A549 (cell line): ENCODE results near the gene SEMA5A. TPM values are rescaled to one million over a fixed set of nuclear protein-coding genes. Genes with fewer than 3 reads are reported as not detected.

Source experiments
- ATAC-seq, 2 experiments: fragments of 200-7000 bp in 1 of 2; fragments of >200 bp in 1 of 2; cut with Nextera tagmentation in 1 of 2; cut with Tn5 transposase in 1 of 2; 3 replicates each; pipeline versions ENCODE4 v1.8.0 to v1.9.1; 2018 to 2020; ENCODE audit warnings: mild to moderate bottlenecking in 1 of 2, moderate library complexity in 1 of 2
- CTCF ChIA-PET: fragments of 300-600 bp; sonication (Branson Sonifier 250); formaldehyde crosslinking; extraction: SDS; loops from one replicate; lab custom pipeline; 2021; ENCODE audit warnings: antibody characterized with exemption, inconsistent platforms; lab: Yijun Ruan, JAX
- POLR2A ChIA-PET: fragments of 350-600 bp; formaldehyde crosslinking; extraction: SDS; loops from one replicate; lab custom pipeline; 2021; ENCODE audit warnings: antibody characterized with exemption, inconsistent platforms; lab: Yijun Ruan, JAX
- DNase-seq, 2 experiments: peaks; one replicate each; pipeline versions ENCODE4 v3.0.0 to v3.0.0-alpha.2; 2011 to 2016; ENCODE audit warnings: low read depth in 1 of 2, low spot score in 1 of 2
- FAIRE-seq: peaks from 2 replicates; lab custom pipeline; 2011; peaks lifted over from hg19 to GRCh38; lab: Jason Lieb, UNC
- H3K27ac ChIP-seq, 2 experiments: fragments of >200 bp; sonication (Bioruptor Twin); formaldehyde crosslinking; 3 replicates each; pipeline ENCODE4 v1.5.1; 2016 to 2017
- H3K4me1 ChIP-seq: fragments of >200 bp; sonication (Bioruptor Twin); formaldehyde crosslinking; 3 replicates; pipeline ENCODE4 v1.6.1; 2016
- H3K4me2 ChIP-seq: fragments of >200 bp; sonication (Bioruptor Twin); formaldehyde crosslinking; 3 replicates; pipeline ENCODE4 v1.6.1; 2016
- H3K4me3 ChIP-seq: fragments of >200 bp; sonication (Bioruptor Twin); formaldehyde crosslinking; 3 replicates; pipeline ENCODE4 v1.5.1; 2016
- H3K9me3 ChIP-seq: fragments of >200 bp; sonication (Bioruptor Twin); formaldehyde crosslinking; 3 replicates; pipeline ENCODE4 v1.6.1; 2016
- BHLHE40 ChIP-seq: IDR thresholded peaks from 2 replicates; pipeline ENCODE4 v1.6.1; 2012; ENCODE audit warnings: low read depth, low read length, inconsistent platforms
- CHD4 ChIP-seq: fragments of 200-600 bp; sonication (generic); IDR thresholded peaks from 2 replicates; pipeline ENCODE4 v1.6.1; 2016; ENCODE audit warnings: antibody characterized with exemption, mild to moderate bottlenecking, borderline replicate concordance
- FOSL2 ChIP-seq, 2 experiments: fragments of 450-650 bp in 1 of 2; fragments of >200 bp in 1 of 2; sonication (Bioruptor Twin) in 1 of 2; formaldehyde crosslinking; IDR thresholded peaks; 2 replicates each; pipeline versions ENCODE4 v1.5.0 to v1.6.1; 2016 to 2020; ENCODE audit warnings: mild to moderate bottlenecking in 1 of 2, moderate library complexity in 1 of 2
- GATA3 ChIP-seq: IDR thresholded peaks from 2 replicates; pipeline ENCODE4 v1.6.1; 2012; ENCODE audit warnings: borderline replicate concordance
- HOXB5 ChIP-seq: fragments of 250-450 bp; sonication (Bioruptor Pico); IDR thresholded peaks from 2 replicates; pipeline ENCODE4 v1.5.0; 2020; ENCODE audit warnings: mild to moderate bottlenecking, moderate library complexity
- KDM1A ChIP-seq: fragments of 200-600 bp; sonication (generic); IDR thresholded peaks from 2 replicates; pipeline ENCODE4 v1.6.1; 2016; ENCODE audit warnings: low read depth, mild to moderate bottlenecking
- KDM5A ChIP-seq: fragments of 200-600 bp; sonication (generic); IDR thresholded peaks from 2 replicates; pipeline ENCODE4 v1.6.1; 2016; ENCODE audit warnings: antibody characterized with exemption, mild to moderate bottlenecking
- MAZ ChIP-seq: fragments of 150-350 bp; IDR thresholded peaks from 2 replicates; pipeline ENCODE4 v1.6.1; 2014; ENCODE audit warnings: antibody characterized with exemption, low read depth, low read length, borderline replicate concordance
- NR3C1 ChIP-seq: fragments of >200 bp; sonication (Bioruptor Twin); formaldehyde crosslinking; IDR thresholded peaks from 3 replicates; pipeline ENCODE4 v1.6.1; 2017
- POLR2A ChIP-seq: IDR thresholded peaks from 2 replicates; pipeline ENCODE4 v1.6.1; 2012; ENCODE audit warnings: mild to moderate bottlenecking, low read length
- POLR2AphosphoS2 ChIP-seq: conservative IDR thresholded peaks from 2 replicates; pipeline ENCODE4 v1.6.1; 2012; ENCODE audit warnings: low read length, improper control_type of control experiment, inconsistent platforms
- RCOR1 ChIP-seq: fragments of 150-350 bp; IDR thresholded peaks from 2 replicates; pipeline ENCODE4 v1.6.1; 2014; ENCODE audit warnings: antibody characterized with exemption, low read length, low read depth
- SMC3 ChIP-seq: fragments of >200 bp; sonication (Bioruptor Twin); formaldehyde crosslinking; IDR thresholded peaks from 3 replicates; pipeline ENCODE4 v1.6.1; 2018; ENCODE audit warnings: inconsistent platforms
- TP53 ChIP-seq: fragments of 250-450 bp; sonication (Bioruptor Pico); IDR thresholded peaks from 2 replicates; pipeline ENCODE4 v1.5.0; 2021; ENCODE audit warnings: mild to moderate bottlenecking, moderate library complexity
- ZFP36 ChIP-seq: fragments of 450-650 bp; IDR thresholded peaks from 2 replicates; pipeline ENCODE4 v1.6.1; 2014; ENCODE audit warnings: borderline replicate concordance; ENCODE audit not compliant: partially characterized antibody
- ZSCAN20 ChIP-seq: fragments of 250-450 bp; sonication (Bioruptor Pico); IDR thresholded peaks from 2 replicates; pipeline ENCODE4 v1.8.0; 2022; ENCODE audit warnings: mild to moderate bottlenecking, moderate library complexity
- WGBS: methylation state at CpG from one replicate; pipeline ENCODE4 v1.1.6; 2017; ENCODE audit errors: missing lambda C conversion rate; 5-methylcytosine and 5-hydroxymethylcytosine counted together
- polyA plus RNA-seq, 4 experiments: library from polyadenylated mRNA; depleted of rRNA in 3 of 4; stranded (reverse); fragments of >200 nt; fragmentation: RNase III in 1 of 4; extraction: RNeasy Plus Mini Kit Qiagen cat#74134 plus additional on column Dnase treatment in 1 of 4; gene quantifications; 2 replicates in 3 of 4; 3 replicates in 1 of 4; pipeline ENCODE4 v1.2.3, GENCODE V29; 2011 to 2017
- TF ChIP-seq, protein P1 (sequence below): fragments of 200-600 bp; sonication (generic); IDR thresholded peaks from 2 replicates; pipeline ENCODE4 v1.6.1; 2016; ENCODE audit warnings: antibody characterized with exemption, mild to moderate bottlenecking, moderate library complexity
- TF ChIP-seq, protein P2 (sequence below): fragments of 250-450 bp; sonication (Bioruptor Pico); IDR thresholded peaks from 2 replicates; pipeline ENCODE4 v1.5.0; 2021; ENCODE audit warnings: mild to moderate bottlenecking, moderate library complexity, borderline replicate concordance
- TF ChIP-seq, protein P3 (sequence below): fragments of >200 bp; sonication (Bioruptor Twin); formaldehyde crosslinking; IDR thresholded peaks from 3 replicates; pipeline ENCODE4 v1.5.1; 2016

SEMA5A gene
- polyA plus RNA-seq, 2 of the 4 experiments (the other 2 are of a cell fraction), result not detected

DNA sequence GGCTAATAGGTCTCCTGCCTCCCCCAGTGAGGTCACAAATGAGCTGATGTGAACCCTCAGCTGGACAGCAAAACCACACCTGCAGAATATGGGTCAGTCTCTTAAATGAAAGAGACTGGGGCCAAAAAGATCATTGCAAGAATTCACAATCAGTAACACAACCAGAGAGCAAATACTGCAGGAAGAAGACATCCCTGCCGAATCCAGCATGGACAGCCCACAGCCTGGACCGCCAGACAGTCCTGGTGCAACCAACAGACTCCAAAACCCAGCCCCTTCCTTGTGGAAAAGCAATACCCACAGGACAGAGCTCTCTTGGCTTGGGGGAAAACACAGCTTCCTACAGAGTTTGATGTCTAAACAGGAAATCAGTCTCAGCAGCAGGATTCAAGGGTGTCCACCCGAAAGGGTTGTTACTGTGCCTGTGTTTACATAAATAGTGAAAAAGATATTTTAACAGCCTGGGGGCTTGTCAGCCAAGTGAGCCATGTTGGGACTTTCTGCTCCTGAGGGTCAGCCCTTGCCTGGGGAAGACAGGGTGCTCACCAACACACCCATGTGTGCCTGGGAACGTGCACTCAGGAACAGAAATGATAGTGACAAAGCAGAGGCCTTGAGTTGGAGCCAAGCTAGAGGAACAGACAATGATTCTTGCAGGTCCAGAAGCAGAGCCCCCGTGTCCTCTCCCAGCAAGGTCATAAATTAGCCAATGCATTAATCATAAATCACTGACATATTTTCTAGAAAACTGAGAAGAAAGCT lies 106.2 kb downstream of the SEMA5A start (continued):
- TF ChIP-seq, protein P1, sequence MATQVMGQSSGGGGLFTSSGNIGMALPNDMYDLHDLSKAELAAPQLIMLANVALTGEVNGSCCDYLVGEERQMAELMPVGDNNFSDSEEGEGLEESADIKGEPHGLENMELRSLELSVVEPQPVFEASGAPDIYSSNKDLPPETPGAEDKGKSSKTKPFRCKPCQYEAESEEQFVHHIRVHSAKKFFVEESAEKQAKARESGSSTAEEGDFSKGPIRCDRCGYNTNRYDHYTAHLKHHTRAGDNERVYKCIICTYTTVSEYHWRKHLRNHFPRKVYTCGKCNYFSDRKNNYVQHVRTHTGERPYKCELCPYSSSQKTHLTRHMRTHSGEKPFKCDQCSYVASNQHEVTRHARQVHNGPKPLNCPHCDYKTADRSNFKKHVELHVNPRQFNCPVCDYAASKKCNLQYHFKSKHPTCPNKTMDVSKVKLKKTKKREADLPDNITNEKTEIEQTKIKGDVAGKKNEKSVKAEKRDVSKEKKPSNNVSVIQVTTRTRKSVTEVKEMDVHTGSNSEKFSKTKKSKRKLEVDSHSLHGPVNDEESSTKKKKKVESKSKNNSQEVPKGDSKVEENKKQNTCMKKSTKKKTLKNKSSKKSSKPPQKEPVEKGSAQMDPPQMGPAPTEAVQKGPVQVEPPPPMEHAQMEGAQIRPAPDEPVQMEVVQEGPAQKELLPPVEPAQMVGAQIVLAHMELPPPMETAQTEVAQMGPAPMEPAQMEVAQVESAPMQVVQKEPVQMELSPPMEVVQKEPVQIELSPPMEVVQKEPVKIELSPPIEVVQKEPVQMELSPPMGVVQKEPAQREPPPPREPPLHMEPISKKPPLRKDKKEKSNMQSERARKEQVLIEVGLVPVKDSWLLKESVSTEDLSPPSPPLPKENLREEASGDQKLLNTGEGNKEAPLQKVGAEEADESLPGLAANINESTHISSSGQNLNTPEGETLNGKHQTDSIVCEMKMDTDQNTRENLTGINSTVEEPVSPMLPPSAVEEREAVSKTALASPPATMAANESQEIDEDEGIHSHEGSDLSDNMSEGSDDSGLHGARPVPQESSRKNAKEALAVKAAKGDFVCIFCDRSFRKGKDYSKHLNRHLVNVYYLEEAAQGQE, result no peak
- no peak for TF ChIP-seq NR3C1
- no peak for TF ChIP-seq RCOR1
- TF ChIP-seq KDM5A, result no peak
- TF ChIP-seq FOSL2 (IDR thresholded peaks at IDR 0.05), result no peak
- TF ChIP-seq FOSL2 (CRISPR knock-in tag; IDR thresholded peaks at IDR 0.05), result no peak
- no peak for TF ChIP-seq POLR2AphosphoS2
- no peak for TF ChIP-seq HOXB5 (CRISPR knock-in tag)

DNA sequence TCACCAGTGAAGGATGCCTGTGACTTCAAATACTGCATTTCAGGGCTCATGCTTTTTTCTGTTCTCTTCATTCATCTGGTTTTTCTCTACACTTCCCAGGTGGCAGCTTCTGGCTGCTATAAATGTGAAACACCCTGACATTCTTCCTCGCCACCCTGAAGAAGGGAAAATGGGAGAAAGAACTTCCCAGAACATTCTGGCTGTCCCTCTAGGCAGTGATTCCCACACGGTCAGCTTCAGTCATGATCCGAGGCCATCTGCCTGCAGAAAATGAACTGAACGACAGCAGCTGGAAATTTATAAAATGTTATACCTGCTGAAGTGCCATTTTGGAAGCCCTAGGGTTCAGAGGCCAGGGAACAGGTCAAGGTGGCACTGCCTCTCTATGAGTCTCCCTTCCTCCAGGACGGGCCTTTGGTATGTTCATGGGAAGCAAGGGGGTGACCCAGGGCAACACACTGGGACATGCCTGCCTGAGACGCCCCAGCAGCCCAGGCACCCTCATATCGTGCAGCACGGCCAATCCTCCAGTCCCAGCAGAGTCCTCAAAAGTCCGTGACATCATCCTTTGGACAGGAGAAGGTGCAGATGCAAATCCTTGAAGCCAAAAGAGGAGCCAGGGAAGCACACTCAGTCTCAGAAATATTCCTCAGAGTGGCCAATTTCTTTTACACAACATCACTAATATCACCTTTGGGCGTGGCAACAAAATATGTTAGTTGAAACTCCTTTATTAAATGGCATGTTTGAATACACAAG lies 107.1 kb downstream of the SEMA5A start:
- 2% methylated on average over 10 of the region's 10 CpGs for WGBS
- POLR2A ChIA-PET, result no interaction called here
- CTCF ChIA-PET, result interaction anchor here (1.2 kb wide), 1 partner anchor 22 kb away, joined by 3 read pairs; no protein-coding TSS in a partner anchor

DNA sequence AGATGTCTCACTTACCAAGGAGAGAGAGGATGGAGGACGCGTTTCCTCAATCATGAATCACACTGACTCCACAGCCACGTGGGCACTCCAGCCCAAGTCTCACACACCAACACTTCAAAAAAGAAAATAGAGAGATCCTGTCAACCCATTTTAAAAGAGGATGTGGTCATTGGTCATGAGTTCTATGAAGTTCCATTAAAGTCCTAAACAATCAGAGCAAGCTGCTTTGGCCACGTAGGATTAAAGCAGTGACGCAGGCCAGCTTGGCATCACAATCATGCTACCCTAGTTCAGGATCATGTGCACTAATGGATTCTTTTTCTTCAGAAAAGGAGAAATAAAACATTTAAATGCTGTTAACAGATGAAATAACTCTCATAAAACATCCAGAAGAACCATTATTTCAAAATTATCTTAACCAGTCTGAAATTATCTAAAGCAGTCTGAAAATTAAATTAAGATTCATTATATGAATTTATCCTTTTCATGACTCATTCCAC lies 108.1 kb downstream of the SEMA5A start:
- POLR2A ChIA-PET, result no interaction called here
- no peak overlapping the region for H3K4me3 ChIP-seq
- H3K4me2 ChIP-seq, result no peak overlapping the region
- no peaks in the 10 kb centered on the region for H3K4me1 ChIP-seq
- WGBS, result 24% methylated on average over 5 of the region's 5 CpGs
- H3K9me3 ChIP-seq, result no peaks in the 10 kb centered on the region
- ATAC-seq (no peak), FAIRE-seq (no peak), DNase-seq (no peak)
- H3K27ac ChIP-seq, result no peak overlapping the region
- no peak for TF ChIP-seq TP53 (CRISPR knock-in tag)
- TF ChIP-seq GATA3, result no peak
- TF ChIP-seq KDM1A, result no peak
- TF ChIP-seq, protein P2, sequence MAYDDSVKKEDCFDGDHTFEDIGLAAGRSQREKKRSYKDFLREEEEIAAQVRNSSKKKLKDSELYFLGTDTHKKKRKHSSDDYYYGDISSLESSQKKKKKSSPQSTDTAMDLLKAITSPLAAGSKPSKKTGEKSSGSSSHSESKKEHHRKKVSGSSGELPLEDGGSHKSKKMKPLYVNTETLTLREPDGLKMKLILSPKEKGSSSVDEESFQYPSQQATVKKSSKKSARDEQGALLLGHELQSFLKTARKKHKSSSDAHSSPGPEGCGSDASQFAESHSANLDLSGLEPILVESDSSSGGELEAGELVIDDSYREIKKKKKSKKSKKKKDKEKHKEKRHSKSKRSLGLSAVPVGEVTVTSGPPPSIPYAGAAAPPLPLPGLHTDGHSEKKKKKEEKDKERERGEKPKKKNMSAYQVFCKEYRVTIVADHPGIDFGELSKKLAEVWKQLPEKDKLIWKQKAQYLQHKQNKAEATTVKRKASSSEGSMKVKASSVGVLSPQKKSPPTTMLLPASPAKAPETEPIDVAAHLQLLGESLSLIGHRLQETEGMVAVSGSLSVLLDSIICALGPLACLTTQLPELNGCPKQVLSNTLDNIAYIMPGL (CRISPR knock-in tag), result no peak
- CTCF ChIA-PET, result no interaction called here

More for the DNA sequence above, 107.1 kb downstream of the SEMA5A start:
- H3K9me3 ChIP-seq, result no peaks in the 10 kb centered on the region
- DNase-seq (no peak), ATAC-seq (no peak), FAIRE-seq (no peak)
- no peak overlapping the region for H3K4me2 ChIP-seq
- H3K4me3 ChIP-seq, result no peak overlapping the region
- H3K27ac ChIP-seq, result no peak overlapping the region
- no peaks in the 10 kb centered on the region for H3K4me1 ChIP-seq
- no peak for TF ChIP-seq ZSCAN20
- TF ChIP-seq, protein P3, sequence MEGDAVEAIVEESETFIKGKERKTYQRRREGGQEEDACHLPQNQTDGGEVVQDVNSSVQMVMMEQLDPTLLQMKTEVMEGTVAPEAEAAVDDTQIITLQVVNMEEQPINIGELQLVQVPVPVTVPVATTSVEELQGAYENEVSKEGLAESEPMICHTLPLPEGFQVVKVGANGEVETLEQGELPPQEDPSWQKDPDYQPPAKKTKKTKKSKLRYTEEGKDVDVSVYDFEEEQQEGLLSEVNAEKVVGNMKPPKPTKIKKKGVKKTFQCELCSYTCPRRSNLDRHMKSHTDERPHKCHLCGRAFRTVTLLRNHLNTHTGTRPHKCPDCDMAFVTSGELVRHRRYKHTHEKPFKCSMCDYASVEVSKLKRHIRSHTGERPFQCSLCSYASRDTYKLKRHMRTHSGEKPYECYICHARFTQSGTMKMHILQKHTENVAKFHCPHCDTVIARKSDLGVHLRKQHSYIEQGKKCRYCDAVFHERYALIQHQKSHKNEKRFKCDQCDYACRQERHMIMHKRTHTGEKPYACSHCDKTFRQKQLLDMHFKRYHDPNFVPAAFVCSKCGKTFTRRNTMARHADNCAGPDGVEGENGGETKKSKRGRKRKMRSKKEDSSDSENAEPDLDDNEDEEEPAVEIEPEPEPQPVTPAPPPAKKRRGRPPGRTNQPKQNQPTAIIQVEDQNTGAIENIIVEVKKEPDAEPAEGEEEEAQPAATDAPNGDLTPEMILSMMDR, result no peak
- TF ChIP-seq HOXB5 (CRISPR knock-in tag), result no peak
- TF ChIP-seq POLR2A, result no peak
- no peak for TF ChIP-seq MAZ
- no peak for TF ChIP-seq BHLHE40
- TF ChIP-seq ZFP36, result no peak
- TF ChIP-seq SMC3, result no peak
- no peak for TF ChIP-seq CHD4
